ENCODE data around the gene ESPNL.

DNA sequence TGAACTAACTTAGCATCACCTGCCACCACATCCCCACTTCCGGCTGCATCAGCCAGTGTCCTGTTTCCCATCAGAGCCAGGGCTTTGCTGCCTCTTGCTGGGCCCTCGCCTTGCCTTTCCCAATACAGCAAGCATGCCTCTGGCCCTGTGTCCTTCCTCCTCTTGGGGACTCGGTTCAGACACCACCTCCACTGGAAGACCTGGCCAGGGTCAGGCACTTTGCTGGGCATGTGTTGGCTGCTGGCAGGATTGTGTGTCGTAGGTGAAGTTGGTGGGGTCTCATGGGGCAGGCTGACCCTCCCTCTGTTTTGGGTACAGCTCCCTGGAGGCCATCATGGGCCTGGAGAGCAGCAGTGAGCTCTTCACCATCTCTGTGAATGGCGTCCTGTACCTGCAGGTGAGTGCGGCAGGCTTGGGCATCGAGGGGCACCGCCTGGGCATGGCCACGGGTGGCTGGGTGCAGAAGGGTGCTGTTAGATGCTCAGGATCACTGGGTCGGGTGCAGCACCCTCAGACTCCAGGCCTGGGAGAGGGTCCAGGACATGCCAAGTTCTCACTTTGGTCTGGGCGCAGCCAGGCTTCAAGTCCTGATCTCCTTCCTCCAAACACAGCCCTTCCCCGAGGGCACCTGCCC is 65.3 kb downstream of the ESPNL start:
- TF ChIP-seq EZH2 (IDR thresholded peaks at IDR 0.05; ENCODE audit: borderline replicate concordance, low read depth, low read length, severe bottlenecking) (no peak), CTCF (IDR thresholded peaks at IDR 0.05; ENCODE audit: borderline replicate concordance, extremely low read depth, low read length, poor library complexity, severe bottlenecking) (no peak)

Data from DND-41 (cell line).